Nucleus accumbens (tissue), 56 donors: Measurements from ENCODE around the gene HELZ2.
A peak's percentile ranks its signal among the peaks of the same experiment; 100 is the strongest.

ENCODE experiments used
- DNase-seq, 56 donors: peaks; one replicate each; lab custom pipeline; 2025; lab: John Stamatoyannopoulos, UW

Gene HELZ2

DNA sequence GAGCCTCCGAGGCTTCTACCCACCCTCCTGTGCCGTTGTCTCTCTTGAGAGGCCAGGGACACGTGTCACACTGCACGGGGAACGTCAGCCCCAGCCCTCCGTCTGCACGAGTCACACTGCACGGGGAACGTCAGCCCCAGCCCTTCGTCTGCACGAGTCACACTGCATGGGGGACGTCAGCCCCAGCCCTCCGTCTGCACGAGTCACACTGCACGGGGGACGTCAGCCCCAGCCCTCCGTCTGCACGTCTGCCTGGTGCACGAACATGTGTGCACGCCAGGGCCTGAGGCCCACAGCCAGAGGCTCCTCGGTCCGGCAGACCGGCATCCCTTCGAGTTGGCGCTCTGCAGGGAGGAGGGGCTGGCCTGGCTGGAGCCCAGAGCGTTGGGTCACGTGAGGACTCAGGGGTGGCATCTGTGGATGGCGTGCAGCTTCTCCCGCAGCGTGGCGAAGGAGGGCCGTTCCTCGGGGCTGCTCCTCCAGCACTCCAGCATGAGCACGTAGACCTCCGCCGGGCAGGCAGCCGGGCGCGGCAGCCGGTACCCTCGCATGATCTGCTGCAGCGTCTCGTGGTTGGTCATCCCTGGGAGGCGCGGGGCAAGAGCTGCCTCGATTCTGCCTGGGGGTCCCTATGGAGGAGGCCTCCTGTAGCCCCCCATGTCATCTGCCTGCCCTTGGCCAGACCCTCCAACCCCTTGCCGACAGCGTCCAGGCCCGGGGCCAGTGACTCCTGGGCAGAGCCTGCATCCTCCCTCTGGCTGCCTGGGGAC lies 33.4 kb downstream of the HELZ2 start:
- peak in 21 of 56 donors; percentile 8 to 49 (median 26) for DNase-seq

DNA sequence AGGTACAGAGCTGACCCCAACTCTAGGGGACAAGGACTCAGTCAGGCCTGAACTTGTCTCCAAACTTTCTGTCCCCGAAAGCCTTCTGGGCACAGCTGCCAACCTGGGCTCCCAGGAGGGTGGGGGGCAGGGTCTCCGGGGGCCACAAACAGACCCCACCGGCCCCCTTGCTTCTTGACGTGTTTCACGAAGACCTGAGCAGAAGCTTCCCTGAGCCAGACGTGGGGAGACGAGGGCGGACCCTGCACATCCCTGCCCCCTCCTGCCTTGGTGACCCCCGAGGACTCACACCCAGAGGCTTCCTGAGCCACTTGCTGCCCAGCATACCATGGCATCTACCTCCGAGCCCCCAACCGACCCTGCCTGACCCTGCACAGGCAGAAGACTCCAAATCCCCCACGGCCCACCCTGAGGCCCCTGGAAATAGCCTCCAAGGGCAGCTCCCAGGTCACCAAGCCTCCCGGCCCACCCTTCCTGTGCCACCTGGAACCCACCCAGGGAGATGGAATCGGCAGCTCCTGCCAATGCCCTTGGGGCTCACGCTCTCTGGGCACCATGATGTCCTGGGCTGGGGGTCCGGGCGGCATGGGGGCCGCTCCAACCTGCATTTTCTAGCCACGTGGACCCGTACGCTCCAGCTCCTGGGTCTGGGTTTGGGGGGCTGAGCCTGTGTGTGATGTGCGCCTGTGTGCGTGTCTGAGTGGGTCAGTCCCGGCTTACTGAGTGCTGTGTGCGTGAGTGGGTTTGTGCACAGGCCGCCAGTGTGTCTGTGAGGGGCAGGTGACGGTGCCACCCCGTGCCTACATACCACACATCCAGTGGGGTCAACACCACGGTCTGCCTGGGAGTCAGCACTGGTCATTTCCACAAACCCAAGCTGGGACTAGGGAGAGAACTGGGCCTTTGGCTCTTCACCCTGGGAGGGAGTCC lies 34.3 kb downstream of the HELZ2 start:
- DNase-seq, result no peak

DNA sequence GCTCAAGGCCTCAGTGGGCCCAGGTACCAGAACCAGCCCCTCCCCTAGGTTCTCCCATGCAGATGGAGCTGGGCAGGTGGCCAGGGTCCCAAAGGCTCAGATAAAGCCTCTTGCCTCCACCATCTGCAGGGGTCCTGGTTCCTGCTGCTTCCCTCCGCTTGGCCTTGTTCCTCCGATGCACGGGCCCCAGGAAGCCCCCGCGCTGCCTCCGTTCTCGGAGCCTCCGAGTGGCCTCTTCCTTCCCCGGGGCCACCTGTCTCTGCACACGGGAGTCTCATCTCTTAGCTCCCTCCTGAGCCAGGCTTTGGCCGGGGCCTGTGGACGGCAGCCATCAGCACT lies 35.0 kb downstream of the HELZ2 start:
- no peak for DNase-seq

DNA sequence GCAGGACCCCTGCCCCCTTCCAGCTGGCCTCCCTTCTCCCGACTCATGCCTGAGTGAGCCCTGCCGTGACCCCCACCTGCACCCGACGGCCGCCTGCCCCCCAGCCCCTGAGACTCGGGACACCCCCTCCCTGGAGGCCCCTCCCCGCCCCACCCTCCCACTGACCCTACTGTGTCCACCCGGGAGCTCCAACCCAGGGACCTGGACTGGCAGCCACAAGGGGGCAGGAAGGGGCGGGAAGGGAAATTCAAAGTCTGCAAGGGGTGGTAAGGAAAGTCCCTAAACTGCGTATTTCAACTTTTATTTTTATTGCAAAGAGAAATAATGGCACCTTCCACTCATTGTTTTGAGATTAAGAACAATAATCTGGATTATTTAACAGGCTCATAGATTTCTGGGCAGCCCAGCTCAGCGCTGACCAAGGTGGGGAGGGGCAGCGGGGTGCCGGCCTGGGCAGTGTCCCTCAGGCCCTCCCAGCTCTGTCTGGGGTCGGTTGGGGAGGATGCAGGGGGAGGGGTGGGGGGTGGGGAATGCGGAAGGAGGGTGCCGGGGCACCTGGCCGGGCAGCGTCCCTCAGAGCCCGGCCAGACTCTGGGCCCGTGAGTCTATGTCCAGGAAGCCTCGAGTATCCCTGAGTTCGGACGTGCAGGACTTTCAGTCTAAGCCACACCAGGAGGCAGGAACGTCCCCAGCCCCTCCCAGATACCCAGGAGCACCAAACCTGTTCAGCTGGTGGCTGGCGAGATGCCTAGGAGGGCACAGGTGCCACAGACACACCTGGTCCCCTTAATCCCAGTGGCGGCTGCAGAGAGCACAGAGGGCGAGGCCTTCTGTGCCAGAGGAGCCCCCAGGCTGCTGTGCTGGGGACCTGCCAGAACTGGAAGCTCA lies 35.6 kb downstream of the HELZ2 start:
- no peak for DNase-seq

DNA sequence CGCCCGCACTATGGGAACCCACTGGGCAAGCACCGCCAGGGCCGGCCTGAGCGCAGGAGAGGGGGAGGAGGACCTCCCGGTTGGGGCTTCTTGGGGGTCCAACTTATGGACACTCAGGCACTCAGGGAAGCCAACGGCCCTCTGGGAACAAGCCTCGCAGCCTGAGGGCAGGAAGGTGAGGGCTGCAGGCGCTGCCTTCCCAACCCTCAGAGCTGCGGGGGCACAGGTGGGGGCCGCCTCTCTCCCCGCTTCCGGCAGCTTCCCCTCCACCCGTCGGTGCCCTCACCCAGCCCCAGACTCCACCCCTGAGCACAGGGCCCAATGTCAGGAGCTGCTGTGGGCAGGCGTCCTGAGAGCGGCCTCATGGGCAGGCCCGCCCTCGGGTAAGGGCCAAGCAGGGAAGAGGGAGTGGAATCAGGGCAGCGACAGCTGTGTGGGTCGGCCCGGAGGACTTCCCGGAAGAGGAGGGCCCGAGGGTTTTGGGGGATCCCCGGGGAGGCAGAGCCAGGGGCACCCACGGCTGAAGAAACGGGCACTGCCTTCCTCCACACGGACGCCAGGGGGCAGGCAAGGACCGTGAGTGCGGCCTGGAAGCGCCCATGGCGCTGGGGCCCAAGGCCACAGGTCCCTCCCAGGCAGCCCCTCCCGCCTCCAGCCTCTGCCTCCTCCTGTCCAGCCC lies 36.4 kb downstream of the HELZ2 start:
- DNase-seq, result peak in 48 of 56 donors; percentile 7 to 81 (median 44)

GRCh38 chr20:63536997-63537524 lies 37.0 kb downstream of the HELZ2 start, which contains the start of gene PTK6:
PTK6 (minus strand) TSS chr20:63537376; CDS start chr20:63537314, 62 bp downstream.
- no peak for DNase-seq

- DNase-seq, result no peak
These were observed 37.6 kb downstream of the HELZ2 start for GRCh38 chr20:63536241-63536977.

- DNase-seq, result no peak
These were observed 39.0 kb downstream of the HELZ2 start for GRCh38 chr20:63534831-63535651.

DNA sequence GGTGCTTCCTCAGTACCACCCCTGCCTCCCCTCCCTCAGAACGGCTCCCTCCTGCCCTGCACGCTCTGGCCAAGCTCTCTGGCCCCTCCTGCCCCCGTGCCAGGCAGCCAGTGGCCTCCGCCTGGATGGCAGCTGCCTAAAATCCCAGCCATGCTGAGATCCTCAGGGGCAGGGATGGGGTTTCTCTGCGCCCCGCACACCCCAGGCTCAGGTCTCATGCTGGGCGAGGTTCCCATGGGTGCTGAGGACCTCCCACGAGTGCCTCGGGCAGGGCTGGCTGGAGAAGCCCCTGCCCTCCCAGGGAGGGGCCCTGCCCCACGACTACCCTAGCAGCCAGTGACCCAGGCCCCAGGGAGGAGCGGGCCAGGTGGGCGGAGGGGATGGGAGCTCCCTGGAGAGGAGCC lies 39.6 kb downstream of the HELZ2 start:
- no peak for DNase-seq

DNA sequence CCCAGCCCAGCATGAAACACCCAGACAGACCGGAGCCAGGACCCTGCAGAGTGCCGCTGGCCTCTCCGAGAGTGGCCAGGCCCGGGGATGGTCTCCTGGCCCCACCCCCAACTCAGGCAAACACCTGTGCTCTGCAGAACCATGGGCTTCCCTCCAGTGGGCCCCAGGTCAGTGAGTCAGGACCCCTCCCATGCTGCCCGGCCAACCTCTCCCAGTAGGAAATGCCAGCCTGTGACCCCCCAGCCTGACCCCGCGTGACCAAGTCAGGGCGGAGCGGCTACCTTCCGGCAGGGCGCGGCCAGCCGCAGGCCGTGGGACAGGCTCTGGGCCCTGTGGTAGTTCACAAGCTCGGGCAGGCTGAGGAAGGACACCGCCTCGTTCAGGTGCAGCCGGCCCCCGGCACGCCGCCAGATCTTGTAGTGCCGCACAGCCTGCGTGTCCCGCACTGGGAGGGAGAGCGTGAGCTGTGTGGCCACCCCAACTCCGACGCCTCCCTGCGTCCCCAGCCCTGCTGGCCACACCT lies 40.1 kb downstream of the HELZ2 start:
- DNase-seq, result no peak

DNA sequence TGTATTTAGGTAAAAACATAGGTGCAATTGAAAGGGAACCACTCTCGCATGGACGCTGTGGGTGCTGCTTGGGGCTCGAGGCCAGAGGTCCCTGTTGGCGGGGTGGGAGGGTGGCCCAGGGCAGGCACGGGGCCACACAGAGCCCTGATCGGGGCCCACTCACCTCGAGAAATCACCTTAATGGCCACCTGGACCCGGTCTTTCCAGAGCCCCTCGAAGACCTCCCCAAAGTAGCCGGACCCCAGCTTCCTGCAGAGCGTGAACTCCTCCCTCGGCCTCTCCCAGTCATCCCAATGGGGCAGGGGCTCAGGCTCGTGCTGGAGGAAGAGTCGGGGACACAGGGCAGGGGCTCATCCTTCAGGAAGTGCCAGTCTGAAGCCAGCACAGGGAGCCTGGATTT lies 40.7 kb downstream of the HELZ2 start:
- DNase-seq, result no peak

GRCh38 chr20:63532449-63532971 lies 41.5 kb downstream of the HELZ2 start:
- DNase-seq, result no peak

- DNase-seq, result no peak
These were observed 42.2 kb downstream of the HELZ2 start for GRCh38 chr20:63531686-63532448.

DNA sequence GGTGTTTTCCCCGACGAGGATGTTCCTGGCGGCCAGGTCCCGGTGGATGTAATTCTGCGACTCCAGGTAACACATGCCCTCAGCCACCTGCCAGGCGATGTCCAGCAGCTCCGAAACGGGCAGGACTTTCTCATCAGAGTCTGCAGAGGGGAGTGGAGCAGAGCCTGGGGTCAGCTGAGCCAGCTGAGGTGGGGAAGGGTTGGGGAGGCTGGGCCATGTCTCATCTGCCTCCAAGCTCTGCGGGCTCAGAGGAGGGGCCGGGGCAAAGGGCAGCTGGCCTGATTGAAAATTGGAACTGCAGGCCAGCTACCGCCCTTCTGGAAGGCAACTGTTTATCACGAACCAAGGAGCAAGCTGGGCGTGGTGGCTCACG lies 43.3 kb downstream of the HELZ2 start:
- no peak for DNase-seq

GRCh38 chr20:63529861-63530787 lies 43.9 kb downstream of the HELZ2 start:
- DNase-seq, result no peak
